Measurements from ENCODE around the gene SLC6A4.
"Not testable (repeated sequence)": the region's sequence is repeated elsewhere in the genome, so short reads cannot be mapped to it uniquely, and the experiment has no call there.

Gene SLC6A4

GRCh38 chr17:30232824-30233427, 2.6 kb downstream of the SLC6A4 start:
- peaks cover 29% of the 10 kb centered on the region for H3K27me3 ChIP-seq
- no peak overlapping the region for H3K4me3 ChIP-seq (ENCODE audit: low read depth, low read length)
- no peaks in the 10 kb centered on the region for H3K9me3 ChIP-seq
- no peak for DNase-seq
- H3K4me1 ChIP-seq = no peaks in the 10 kb centered on the region
- no peak for TF ChIP-seq CTCF (IDR thresholded peaks at IDR 0.05; ENCODE audit: low read depth, low read length)
- no peaks in the 10 kb centered on the region for H3K36me3 ChIP-seq

- DNase-seq = no peak
- Histone ChIP-seq H3K4me3 (ENCODE audit: low read depth, low read length) (no peak overlapping the region), H3K36me3 (no peaks in the 10 kb centered on the region), H3K27me3 (peaks cover 29% of the 10 kb centered on the region), H3K4me1 (no peaks in the 10 kb centered on the region), H3K9me3 (no peaks in the 10 kb centered on the region)
- TF ChIP-seq CTCF (IDR thresholded peaks at IDR 0.05; ENCODE audit: low read depth, low read length) = no peak
Observed at GRCh38 chr17:30232015-30232823, 3.3 kb downstream of the SLC6A4 start.

DNA sequence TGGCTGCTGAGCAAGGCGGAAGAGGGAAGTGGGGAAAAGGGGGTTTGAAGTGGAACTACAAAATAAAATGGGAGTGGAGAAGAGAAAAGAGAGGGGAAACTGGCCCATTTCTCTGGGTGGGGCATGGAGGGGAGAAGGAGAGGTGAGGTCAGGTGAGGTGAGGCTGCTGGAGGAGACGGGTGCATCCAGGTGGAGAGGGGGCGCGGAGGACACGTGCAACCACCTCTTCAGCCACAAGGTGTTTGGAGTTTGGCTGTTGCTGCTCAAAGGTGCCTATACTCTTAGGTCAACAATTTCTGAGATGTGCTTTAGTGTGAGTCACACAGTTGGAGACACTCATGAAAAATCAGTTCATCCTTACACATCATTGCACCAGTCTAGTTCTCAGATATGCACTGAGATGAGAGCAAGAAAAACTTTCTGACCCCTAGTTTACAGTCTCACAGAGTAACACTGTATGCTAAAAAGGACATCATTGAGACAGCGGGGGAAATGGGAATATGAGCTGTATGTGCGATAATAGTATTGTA, 4.8 kb downstream of the SLC6A4 start:
- Histone ChIP-seq H3K27me3 (peaks cover 18% of the 10 kb centered on the region), H3K9me3 (no peaks in the 10 kb centered on the region), H3K4me3 (ENCODE audit: low read depth, low read length) (no peak overlapping the region), H3K36me3 (no peaks in the 10 kb centered on the region), H3K4me1 (no peaks in the 10 kb centered on the region)
- no peak for TF ChIP-seq CTCF (IDR thresholded peaks at IDR 0.05; ENCODE audit: low read depth, low read length)
- no peak for DNase-seq

DNA sequence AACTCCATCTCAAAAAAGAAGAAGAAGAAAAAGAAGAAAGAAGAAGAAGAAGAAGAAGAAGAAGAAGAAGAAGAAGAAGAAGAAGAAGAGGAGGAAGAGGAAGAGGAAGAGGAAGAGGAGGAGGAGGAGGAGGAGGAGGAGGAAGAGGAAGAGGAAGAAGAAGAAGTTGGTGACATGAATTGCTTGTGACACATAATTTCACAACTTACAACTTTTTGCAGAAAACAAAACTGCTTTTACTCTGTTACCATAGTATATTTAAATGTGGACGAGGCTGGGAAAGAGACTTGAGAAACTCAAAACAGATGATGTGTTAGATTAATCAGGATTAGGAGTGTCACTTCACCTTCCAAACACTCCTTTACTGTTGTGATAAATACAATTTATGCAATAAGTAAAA, 5.5 kb downstream of the SLC6A4 start:
- not testable (repeated sequence) for H3K4me1 ChIP-seq; H3K36me3 ChIP-seq; H3K4me3 ChIP-seq (ENCODE audit: low read depth, low read length); DNase-seq; H3K9me3 ChIP-seq
- H3K27me3 ChIP-seq = peaks cover 11% of the 10 kb centered on the region

DNA sequence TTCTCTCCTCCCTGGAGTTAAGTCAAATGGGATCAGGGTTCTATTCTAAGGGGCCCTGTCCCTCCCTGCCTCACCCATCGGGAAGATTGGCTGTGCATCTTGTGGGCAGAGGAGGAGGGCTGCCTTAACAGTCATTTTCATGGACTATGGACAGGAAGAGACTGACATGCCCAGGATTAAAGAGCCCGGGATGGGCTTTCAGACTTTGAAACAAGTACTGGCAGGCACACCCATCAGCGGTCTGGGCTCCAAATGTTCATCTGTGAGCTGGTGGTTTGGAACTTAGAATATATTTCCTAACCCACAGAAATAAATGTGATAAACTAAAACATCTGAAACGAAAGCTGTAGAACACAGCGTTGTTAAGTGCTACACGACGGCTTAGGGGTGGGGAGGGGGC, 6.5 kb downstream of the SLC6A4 start:
- Histone ChIP-seq H3K36me3 (no peaks in the 10 kb centered on the region), H3K4me3 (ENCODE audit: low read depth, low read length) (no peak overlapping the region), H3K9me3 (no peaks in the 10 kb centered on the region), H3K27me3 (peaks cover 3% of the 10 kb centered on the region; the same call in 1 of the 2 replicates), H3K4me1 (no peaks in the 10 kb centered on the region)
- no peak for TF ChIP-seq CTCF (IDR thresholded peaks at IDR 0.05; ENCODE audit: low read depth, low read length)
- no peak for DNase-seq

GRCh38 chr17:30228011-30228410, 7.5 kb downstream of the SLC6A4 start:
- no peaks in the 10 kb centered on the region for H3K9me3 ChIP-seq
- DNase-seq = no peak
- peaks cover 1% of the 10 kb centered on the region; the same call in 1 of the 2 replicates for H3K27me3 ChIP-seq
- no peak for TF ChIP-seq CTCF (IDR thresholded peaks at IDR 0.05; ENCODE audit: low read depth, low read length)
- H3K4me1 ChIP-seq = no peaks in the 10 kb centered on the region
- H3K36me3 ChIP-seq = no peaks in the 10 kb centered on the region
- H3K4me3 ChIP-seq (ENCODE audit: low read depth, low read length) = no peak overlapping the region

All from BE2C (cell line).